NCI-H510A (cell line): ENCODE results near the gene CCT2.

Experiments used
- DNase-seq: peaks from one replicate; lab custom pipeline; 2025; lab: John Stamatoyannopoulos, UW

The CCT2 gene

GRCh38 chr12:69585189-69586062 lies at the start of gene CCT2:
Gene CCT2 (plus strand): TSS chr12:69585459. CDS start chr12:69585522, 63 bp downstream.
- DNase-seq, result peak; percentile 97

GRCh38 chr12:69540987-69541386 lies 44.3 kb upstream of the CCT2 start:
- no peak for DNase-seq

- DNase-seq, result no peak
Observed at GRCh38 chr12:69544087-69544486, 41.2 kb upstream of the CCT2 start.

GRCh38 chr12:69545081-69545480 lies 40.2 kb upstream of the CCT2 start:
- DNase-seq, result no peak

- no peak for DNase-seq
Observed at GRCh38 chr12:69546693-69547438, 38.4 kb upstream of the CCT2 start.

- no peak for DNase-seq
Observed at GRCh38 chr12:69548687-69549086, 36.6 kb upstream of the CCT2 start.

- no peak for DNase-seq
Observed at GRCh38 chr12:69550569-69551350, 34.5 kb upstream of the CCT2 start.

GRCh38 chr12:69553628-69554248 lies 31.5 kb upstream of the CCT2 start:
- peak; percentile 58 for DNase-seq

- no peak for DNase-seq
Observed at GRCh38 chr12:69555461-69555860, 29.8 kb upstream of the CCT2 start.

- no peak for DNase-seq
Observed at GRCh38 chr12:69556383-69556782, 28.9 kb upstream of the CCT2 start.

- no peak for DNase-seq
Observed at GRCh38 chr12:69563166-69563762, 22.0 kb upstream of the CCT2 start.

- DNase-seq, result peak; percentile 7
Observed at GRCh38 chr12:69566603-69567002, 18.7 kb upstream of the CCT2 start.

GRCh38 chr12:69569236-69569635 lies 16.0 kb upstream of the CCT2 start:
- no peak for DNase-seq

GRCh38 chr12:69570000-69570516 lies 15.2 kb upstream of the CCT2 start:
- no peak for DNase-seq

GRCh38 chr12:69570545-69571399 lies 14.5 kb upstream of the CCT2 start:
- DNase-seq, result peak; percentile 31

GRCh38 chr12:69575346-69575745 lies 9.9 kb upstream of the CCT2 start:
- DNase-seq, result no peak

- DNase-seq, result no peak
Observed at GRCh38 chr12:69578283-69578682, 7.0 kb upstream of the CCT2 start.

- DNase-seq, result no peak
Observed at GRCh38 chr12:69579029-69579428, 6.2 kb upstream of the CCT2 start.

GRCh38 chr12:69580074-69580473 lies 5.2 kb upstream of the CCT2 start:
- no peak for DNase-seq

GRCh38 chr12:69583203-69583602 lies 2.1 kb upstream of the CCT2 start:
- DNase-seq, result peak; percentile 12
